ENCODE data around the gene SLC35E1.

- no peak for TF ChIP-seq CTCF (IDR thresholded peaks at IDR 0.05)
- no peak for TF ChIP-seq EP300 (IDR thresholded peaks at IDR 0.05; ENCODE audit: low read depth)
- no peak for TF ChIP-seq POLR2AphosphoS5 (IDR thresholded peaks at IDR 0.05)
These were observed 7.4 kb downstream of the SLC35E1 start for GRCh38 chr19:16564842-16565241.

All from transverse colon (tissue), 4 donors.